Pancreas (tissue), 10 donors: ENCODE results near the gene C6orf132. TPM values are rescaled to one million over a fixed set of nuclear protein-coding genes. Genes with fewer than 3 reads are reported as not detected.

Experiments used
- ATAC-seq, 4 donors: fragments of 200-7000 bp; cut with Tn5 transposase; one replicate each; pipeline versions ENCODE4 v1.8.0 to v1.9.1; 2020; ENCODE audit warnings: mild to moderate bottlenecking in 4 of 4, moderate library complexity in 4 of 4
- DNase-seq, 6 donors: peaks; one replicate each; pipeline ENCODE4 v3.0.0-alpha.2; 2020
- FAIRE-seq: peaks from 2 replicates; lab custom pipeline; 2012; peaks lifted over from hg19 to GRCh38; lab: Jason Lieb, UNC
- H3K27ac ChIP-seq, 4 donors: fragments of 200-600 bp; sonication (generic); 1 replicate in 3 of 4; 2 replicates in 1 of 4; pipeline versions ENCODE4 v1.5.0 to v1.8.0; 2020
- H3K27me3 ChIP-seq, 4 donors: fragments of 200-600 bp; one replicate each; pipeline ENCODE4 v1.8.0; 2021
- H3K36me3 ChIP-seq, 3 donors: fragments of 200-600 bp; sonication (generic) in 1 of 3; one replicate each; pipeline versions ENCODE4 v1.5.0 to v1.8.0; 2020 to 2021
- H3K4me1 ChIP-seq, 3 donors: fragments of 200-600 bp; one replicate each; pipeline ENCODE4 v1.8.0; 2021
- H3K4me3 ChIP-seq, 4 donors: fragments of 200-600 bp; sonication (generic) in 2 of 4; one replicate each; pipeline versions ENCODE4 v1.5.0 to v1.8.0; 2020 to 2021
- H3K9me3 ChIP-seq, 4 donors: fragments of 200-600 bp; one replicate each; pipeline ENCODE4 v1.8.0; 2021
- CTCF ChIP-seq, 4 donors: fragments of 200-600 bp; sonication (generic) in 3 of 4; IDR thresholded peaks; one replicate each; pipeline versions ENCODE4 v1.5.0 to v1.8.0; 2021; ENCODE audit warnings: antibody characterized with exemption in 4 of 4
- WGBS, 2 donors: extraction: QIAGEN DNeasy Blood & Tissue Kit; methylation state at CpG; one replicate each; pipeline ENCODE4 v1.1.7; 2013; 5-methylcytosine and 5-hydroxymethylcytosine counted together
- intact Hi-C, 3 donors: fragments of 100-400 bp; cut with DNase I; formaldehyde crosslinking; loops; one replicate each; pipeline versions ENCODE4 v1.11.1 to v1.14.2; 2022
- polyA plus RNA-seq, 2 donors: library from polyadenylated mRNA; stranded (reverse); fragments of 200-250 nt; gene quantifications; one replicate each; pipeline ENCODE4 v1.2.3, GENCODE V29; 2013
- total RNA-seq, 6 donors: library from RNA; stranded (reverse); fragmentation: NEBNext Ultra II Directional in 4 of 6; extraction: Animal tissue kit (Norgen Biotek cat#: 25700) in 4 of 6; gene quantifications; one replicate each; pipeline versions ENCODE4 v1.2.1 to v1.2.4, GENCODE V29; 2021 to 2023
- donor health status: healthy with polysubstance abuse.
- donor health status: DM: no; HTN: no; CAD: no; lungs with moderate emphysema.
- donor health status: DM: no; HTN: no; CAD: no.
- donor health status: control.
- donor health status: control.
- donor health status: Bipolar disorder and iron deficiency.
- donor health status: DM: yes; HTN: yes; CAD: no.
- donor health status: DM: no; HTN: no; CAD: no.
- donor health status: DM: no; HTN: no; CAD: no.
- donor health status: DM: yes; HTN: yes; CAD: no.

The C6orf132 gene
- total and polyA plus RNA-seq, 8 donors: 6.1 to 21.6 (median 15.5) TPM

DNA sequence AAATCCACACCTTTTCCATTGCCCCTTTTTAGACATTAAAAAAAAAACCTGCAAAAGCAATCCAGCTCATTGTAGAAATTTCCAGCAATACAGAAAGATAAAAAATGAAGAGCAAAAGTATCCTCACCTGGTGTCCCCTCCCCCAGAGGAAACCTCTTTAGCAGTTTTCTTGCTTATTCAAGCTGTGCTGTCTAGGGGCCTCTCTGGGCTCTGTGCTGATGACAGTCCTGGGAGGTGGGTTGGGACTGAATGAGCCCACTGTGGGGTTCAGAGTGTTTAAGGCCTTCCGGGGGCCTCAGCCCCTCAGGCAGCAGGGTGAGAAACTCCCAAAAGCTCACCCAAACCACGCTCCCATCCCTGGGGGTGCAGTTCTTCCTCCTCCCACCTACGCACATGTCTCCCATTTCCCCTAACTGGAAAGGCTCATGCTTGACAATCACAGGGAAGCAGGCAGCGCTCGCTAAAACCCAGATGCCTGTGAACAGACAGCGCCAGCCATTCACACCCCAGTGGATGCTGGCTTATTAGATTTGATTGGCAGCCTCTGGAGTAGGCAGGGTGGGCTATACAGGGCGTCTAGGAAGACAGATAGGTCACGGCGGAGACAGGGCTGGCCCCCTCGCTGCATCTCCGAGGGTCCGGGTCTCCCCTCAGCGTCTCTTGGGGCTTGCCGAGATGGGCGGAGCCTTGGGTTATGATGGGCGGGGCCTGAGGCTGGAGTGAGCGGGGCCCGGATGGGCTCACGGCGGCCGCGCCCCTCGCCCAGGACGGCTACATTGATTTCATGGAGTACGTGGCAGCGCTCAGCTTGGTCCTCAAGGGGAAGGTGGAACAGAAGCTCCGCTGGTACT is 35.3 kb upstream of the C6orf132 start:
- no peaks in the 10 kb centered on the region for H3K36me3 ChIP-seq
- DNase-seq: no peak
- no peaks in the 10 kb centered on the region for H3K9me3 ChIP-seq
- FAIRE-seq: no peak
- H3K27me3 ChIP-seq: no peaks in the 10 kb centered on the region
- intact Hi-C loops: no loop called here
- ATAC-seq: no peak
- no peak overlapping the region for H3K27ac ChIP-seq
- TF ChIP-seq CTCF (IDR thresholded peaks at IDR 0.05): no peak
- no peak overlapping the region for H3K4me3 ChIP-seq
- H3K4me1 ChIP-seq: no peaks in the 10 kb centered on the region
- 40 to 50% methylated on average over 26 to 27 of the region's 27 CpGs for WGBS, 2 donors

- H3K9me3 ChIP-seq: no peaks in the 10 kb centered on the region
- H3K4me3 ChIP-seq: no peak overlapping the region
- no peak for ATAC-seq
- DNase-seq: no peak
- no peaks in the 10 kb centered on the region for H3K4me1 ChIP-seq
- no peak for FAIRE-seq
- H3K27me3 ChIP-seq: no peaks in the 10 kb centered on the region
- intact Hi-C loops: no loop called here
- no peak overlapping the region for H3K27ac ChIP-seq
- no peak for TF ChIP-seq CTCF (IDR thresholded peaks at IDR 0.05)
- no peaks in the 10 kb centered on the region for H3K36me3 ChIP-seq
Measured at GRCh38 chr6:42176981-42177380, 34.6 kb upstream of the C6orf132 start.

DNA sequence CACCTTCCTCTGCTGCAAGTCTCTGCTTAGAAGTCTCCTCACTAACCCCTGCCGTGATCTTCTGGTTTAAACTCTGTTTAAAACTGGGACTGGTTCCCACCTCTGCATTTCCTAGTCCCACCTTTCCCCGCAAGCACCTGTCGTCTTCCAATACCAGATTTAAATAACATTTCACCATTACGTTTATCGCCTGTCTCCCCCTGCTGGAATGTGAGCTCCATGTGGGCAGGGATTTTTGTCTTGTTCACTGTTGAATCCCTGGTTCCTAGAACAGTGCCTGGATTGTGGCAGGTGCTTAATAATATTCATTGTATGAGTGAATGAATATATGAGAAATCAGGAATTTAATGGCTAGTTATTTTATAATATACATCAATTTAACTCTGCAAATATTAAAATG is 33.4 kb upstream of the C6orf132 start:
- TF ChIP-seq CTCF (IDR thresholded peaks at IDR 0.05): no peak
- Histone ChIP-seq H3K27ac (no peak overlapping the region), H3K9me3 (no peaks in the 10 kb centered on the region), H3K4me1 (no peaks in the 10 kb centered on the region), H3K4me3 (no peak overlapping the region), H3K27me3 (no peaks in the 10 kb centered on the region), H3K36me3 (no peaks in the 10 kb centered on the region)
- DNase-seq (no peak), FAIRE-seq (no peak), ATAC-seq (no peak)
- intact Hi-C loops: no loop called here
- 76% methylated on average over 5 of the region's 5 CpGs for WGBS, 2 donors

GRCh38 chr6:42173101-42173500 is 30.7 kb upstream of the C6orf132 start, which contains the start of gene GUCA1A:
Gene GUCA1A (plus strand): TSS chr6:42173364. CDS start chr6:42173614, 250 bp downstream.
- ATAC-seq: no peak
- DNase-seq: no peak
- intact Hi-C loops: no loop called here
- Histone ChIP-seq H3K4me3 (no peak within 1 kb of the TSS), H3K4me1 (no peaks in the 10 kb centered on the region), H3K9me3 (no peaks in the 10 kb centered on the region), H3K27ac (no peak within 1 kb of the TSS), H3K27me3 (no peaks in the 10 kb centered on the region), H3K36me3 (no peaks in the 10 kb centered on the region)
- WGBS, 2 donors: 80 to 82% methylated on average over 2 of the region's 2 CpGs
- no peak for FAIRE-seq
- TF ChIP-seq CTCF (IDR thresholded peaks at IDR 0.05): no peak
